ENCODE data around the gene STPG1. TPM values are rescaled to one million over a fixed set of nuclear protein-coding genes. Genes with fewer than 3 reads are reported as not detected.

The STPG1 gene
- total RNA-seq, 1 experiment from 2014 or later, result 8.3 TPM

DNA sequence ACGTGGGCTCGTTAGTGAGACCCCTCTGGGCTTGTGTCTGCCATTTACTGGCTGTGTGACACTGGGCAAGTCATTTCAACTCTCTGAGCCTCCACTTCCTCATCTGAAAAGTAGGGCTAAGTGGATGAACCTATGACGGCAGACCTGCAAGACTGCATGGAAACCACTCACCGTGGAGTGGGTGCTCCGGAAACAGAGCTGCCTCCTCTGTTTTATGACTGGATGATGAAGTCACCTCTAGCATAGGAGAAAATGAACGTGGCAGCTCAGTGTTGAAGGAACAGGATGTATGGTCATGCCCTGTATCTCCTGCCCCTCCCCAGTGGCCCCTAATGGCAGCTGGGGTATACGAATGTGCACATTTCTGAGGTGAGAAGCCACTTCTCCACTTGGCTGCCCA is 40.5 kb downstream of the STPG1 start:
- no peak for DNase-seq (ENCODE audit: low read depth)

DNA sequence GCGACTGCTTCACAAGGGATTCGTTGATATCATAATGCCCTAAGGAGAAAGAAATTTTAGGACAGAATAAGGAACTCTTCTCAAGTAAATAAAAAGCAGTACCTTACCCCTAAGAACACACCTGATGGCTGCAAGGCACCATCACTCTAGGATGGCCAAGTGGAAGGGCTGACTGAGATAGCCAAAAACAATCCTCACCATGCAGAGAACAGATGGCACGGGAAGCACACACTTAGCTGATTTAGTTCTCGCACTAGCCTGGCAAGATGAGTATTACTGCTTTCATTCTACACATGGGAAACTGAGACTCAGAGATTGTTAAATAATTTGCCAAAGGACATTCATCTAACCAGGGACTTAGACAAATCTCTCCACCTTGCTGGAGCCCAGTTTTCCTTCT is 43.8 kb downstream of the STPG1 start:
- no peak for DNase-seq (ENCODE audit: low read depth)

DNA sequence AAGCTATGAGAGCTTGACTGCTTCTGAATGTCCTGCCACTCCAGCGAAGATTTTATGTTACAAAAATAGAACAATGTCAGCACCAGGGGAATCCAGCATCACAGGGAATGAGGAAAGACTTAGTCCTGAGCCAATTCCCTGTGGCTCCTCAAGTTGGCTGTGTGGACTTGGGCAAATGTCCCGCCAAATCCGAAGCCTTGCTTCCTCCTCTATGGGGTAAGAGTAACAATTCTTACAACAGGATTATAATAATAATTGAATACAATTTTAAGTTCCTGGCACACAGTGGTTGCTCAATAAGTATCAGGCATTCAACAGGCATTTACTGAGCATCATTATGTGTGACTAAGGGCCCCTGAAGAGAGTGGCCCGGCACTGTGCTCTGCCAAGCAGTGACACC is 44.4 kb downstream of the STPG1 start:
- no peak for DNase-seq (ENCODE audit: low read depth)

DNA sequence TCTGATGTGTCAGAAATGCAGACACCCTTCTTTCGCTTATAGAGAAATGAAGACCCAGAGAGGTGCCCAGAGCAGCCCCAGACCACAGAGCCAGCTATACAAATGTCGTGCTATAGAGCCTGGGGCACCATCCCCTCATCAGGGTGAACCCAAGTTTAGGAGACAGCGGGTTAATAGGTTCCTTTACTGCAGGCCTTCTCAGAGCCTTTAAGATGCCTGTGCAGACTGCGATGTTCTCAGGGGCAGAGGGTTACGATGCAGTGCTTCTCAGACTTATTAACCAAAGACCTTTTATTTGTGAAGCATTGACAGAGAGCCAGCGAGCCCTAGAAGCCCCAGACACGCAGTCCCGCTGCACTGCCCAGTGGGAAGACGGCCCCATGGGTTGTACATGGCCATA is 46.9 kb downstream of the STPG1 start:
- DNase-seq (ENCODE audit: low read depth), result no peak

DNA sequence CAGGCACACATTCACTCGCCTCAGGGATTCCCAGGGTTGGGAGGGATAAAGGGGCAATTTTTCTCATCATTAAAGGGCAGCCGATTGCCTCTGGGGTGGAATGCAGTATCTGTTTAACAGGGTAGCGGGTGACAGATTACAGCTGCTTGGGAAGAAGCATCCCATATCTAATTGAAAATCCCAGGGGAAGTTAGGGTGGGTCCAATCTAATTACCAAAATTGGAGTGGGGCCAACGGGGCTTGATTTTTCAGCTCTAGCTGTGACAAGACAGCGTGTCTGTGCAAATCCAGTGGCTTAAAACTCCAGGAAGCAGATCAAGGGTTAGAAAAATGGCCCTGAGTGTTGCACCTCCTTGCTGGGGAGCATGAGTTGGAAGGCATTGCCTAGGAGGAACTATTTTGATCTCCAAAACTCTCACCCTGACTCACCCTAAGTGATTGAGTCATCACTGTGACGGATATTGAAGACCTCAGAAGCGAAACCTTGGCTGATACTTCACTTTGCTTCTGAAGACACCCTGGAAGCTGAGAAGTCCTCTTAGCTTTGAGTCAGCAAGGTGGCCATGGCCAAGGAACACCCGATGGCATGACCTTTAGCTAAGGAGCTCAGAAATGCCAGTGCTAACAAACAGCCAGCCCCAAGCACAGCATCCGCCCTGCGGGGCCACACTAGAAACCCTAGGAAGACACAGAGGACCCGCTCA is 48.5 kb downstream of the STPG1 start:
- peak; percentile 97 for DNase-seq (ENCODE audit: low read depth)

DNA sequence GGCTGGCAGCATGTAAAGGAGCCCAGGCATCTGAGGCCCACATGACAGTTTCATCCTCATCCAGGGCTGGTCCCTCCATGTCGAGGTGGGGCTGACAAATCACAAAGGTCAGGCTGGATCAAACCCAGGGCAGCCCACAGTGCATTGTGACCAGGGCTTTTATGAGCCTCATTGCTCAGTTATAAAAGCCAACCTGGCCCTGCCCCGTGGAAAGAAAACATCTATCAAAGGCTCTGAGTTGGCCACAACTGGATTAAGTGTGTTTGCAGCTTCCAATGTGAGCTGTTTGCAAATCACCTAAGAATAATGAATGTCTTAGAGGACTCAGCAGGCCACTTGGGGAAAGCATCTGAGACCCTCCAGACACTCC is 49.0 kb downstream of the STPG1 start:
- DNase-seq (ENCODE audit: low read depth), result peak; percentile 77

DNA sequence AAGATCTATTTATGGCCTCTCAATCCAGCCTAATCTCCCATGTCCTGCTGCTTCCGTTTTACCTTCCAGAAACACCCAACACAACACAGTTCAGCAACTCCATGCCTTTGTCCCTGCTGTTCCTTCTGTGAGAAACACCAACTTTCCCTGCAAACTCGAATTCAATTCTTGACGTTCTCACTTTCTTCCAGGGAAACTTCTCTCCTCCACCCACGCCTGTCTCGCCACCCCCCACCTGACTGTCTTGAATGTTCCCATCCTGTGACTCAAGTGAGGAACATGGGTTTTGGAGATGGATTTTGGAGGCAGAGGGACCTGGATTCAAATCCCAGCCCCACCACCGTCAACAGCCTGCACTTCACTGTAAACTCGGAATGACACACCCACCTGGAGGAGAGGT is 49.6 kb downstream of the STPG1 start:
- no peak for DNase-seq (ENCODE audit: low read depth)

DNA sequence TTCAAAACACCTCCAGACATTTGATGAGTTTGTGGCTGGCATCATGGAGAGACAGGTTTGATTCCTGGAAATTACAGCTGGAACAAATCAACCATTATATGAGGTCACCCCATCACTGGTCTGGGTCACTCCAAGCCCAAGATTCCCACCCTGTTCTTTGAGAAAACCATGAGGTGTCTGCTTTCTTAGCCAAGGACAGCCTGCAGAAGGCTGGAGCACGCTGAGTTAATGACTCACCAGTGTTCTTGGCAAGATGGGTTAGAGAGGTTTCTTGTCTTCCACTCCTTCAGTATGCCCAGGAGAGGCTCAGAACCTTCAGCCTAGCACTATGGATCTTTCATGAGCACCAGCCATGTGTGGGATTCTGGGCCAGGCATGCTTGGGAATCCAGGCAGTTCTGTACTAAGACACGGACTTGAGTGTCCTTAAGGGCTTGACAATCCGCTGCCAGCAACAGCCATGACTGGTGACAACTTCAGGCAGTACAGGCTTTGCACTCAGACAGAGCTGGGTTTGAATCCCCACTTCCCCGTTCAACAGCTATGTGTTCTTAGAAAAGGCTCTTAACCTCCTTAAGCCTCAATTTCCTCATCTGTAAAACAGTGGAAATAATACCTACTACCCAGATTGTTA is 50.5 kb downstream of the STPG1 start:
- peak; percentile 95 for DNase-seq (ENCODE audit: low read depth)

DNA sequence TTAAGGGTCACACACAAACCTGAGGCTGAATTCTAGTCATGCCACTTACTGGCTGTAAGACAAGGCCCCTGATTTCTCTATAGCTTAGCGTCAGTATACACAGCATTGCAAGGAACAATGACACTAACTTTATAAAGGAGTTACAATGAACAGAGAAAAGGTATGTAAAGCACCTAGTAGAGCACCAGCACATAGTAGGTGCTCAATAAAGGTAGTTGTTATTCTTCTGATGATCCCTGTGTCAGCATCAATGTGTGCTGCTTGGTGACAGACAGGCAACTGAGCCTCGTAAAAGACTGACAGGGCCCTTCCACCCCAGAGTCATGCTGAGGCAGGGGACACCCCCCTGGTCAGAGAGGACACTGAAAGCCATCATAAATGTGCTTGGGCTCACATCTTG is 51.2 kb downstream of the STPG1 start:
- no peak for DNase-seq (ENCODE audit: low read depth)

DNA sequence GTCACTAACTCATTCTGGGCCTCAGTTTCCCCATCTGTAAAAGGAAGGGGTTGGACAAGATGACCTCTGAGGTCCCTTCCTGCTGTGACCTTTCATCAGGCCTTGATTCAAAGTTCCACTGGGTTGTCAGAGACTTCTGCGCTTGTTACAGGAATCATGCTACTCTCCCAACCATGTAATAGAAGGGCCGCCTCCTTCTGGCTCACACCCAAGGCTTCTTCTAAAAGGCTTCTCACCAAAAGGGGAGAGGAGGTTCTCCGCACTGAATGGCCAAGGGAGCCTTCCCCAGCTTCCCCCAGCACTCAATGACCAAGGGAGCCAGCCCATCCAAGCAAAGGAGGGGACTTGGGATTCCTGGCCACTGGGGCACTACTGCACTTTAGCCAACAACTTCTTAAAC is 51.8 kb downstream of the STPG1 start:
- DNase-seq (ENCODE audit: low read depth), result no peak

DNA sequence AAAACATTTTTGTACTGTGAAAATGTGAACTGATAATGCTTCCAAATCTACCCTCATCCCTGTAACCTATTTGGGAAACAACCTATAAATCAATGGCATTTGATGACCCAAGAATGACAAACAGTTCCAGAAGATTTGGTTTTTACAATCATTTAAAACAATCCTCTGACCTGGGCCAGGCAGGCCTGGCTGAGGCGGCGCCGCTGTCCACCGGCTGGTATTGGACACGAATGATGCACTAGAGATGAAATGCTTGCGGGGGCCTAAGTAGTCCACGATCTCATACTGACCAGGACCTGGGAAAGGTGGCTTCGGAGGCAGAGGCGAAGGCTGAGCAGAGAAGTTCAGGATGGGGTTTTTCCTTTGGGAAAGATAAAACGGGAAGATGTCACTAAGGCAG is 52.9 kb downstream of the STPG1 start:
- DNase-seq (ENCODE audit: low read depth), result no peak

DNA sequence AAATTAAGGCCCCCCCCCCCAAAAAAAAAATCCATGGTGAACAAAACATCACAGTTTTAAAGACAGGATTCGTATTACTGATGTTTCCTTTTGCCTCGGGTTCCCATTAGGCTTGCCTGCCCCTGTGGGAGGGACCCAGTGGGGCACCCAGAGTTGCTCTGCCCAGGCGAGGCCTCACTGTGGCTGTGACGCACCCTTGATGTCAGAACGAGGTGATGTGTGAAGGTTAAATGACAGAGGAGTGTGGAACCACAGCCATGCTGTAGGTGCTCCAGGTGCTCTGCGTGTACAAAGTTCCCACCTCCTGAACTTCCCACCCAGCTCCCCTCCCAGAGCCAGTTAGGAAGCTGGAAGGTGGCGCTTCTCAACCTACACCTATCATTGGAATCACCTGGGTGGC is 56.5 kb downstream of the STPG1 start:
- no peak for DNase-seq (ENCODE audit: low read depth)

DNA sequence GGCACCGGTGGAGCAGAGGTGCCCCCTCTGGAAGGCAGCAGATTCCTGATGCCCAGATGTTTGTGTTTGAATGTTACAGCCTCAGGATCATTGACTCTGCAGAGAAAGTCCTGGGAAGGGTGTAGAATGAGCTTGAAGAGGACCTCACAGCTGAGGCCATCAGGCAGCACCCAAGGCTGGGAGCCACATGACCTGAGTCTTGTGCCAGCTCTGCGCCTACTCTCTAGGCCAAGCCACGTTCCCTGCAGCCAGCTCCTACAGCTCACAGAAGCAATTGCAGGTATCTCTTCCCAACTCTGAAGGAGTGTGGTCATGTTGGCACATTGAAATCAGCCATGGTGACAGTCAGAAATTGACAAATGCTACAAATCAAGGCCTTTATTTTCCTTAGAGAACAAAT is 58.1 kb downstream of the STPG1 start:
- DNase-seq (ENCODE audit: low read depth), result no peak

DNA sequence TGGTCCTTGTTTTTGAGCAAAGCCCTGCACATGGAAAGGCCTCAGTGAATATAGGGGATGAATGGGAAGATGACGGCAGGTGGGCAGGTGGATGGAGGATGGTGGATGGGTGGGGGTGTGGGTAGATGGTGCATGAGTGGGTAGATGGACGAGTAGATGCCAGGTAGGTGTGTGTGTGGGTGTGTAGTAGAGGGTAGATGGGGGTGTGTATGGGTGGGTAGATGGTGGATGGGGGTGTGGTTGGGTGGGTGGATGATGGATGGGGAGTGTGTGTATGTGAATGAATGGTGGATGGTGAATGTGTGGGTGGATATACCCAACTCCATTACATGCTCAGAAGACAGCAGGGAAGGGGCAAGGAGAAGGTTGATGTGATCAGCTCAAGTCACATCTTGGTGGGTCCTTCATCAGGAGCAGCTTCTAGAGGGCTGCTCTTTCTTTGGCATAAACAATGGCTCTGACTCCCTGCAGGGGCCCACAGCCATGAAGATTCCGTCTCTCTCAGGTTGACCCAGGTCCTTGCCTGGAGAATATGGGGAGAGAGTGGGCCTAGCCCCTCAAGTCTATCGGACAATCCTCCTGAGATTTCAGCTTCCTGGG is 60.2 kb downstream of the STPG1 start:
- DNase-seq (ENCODE audit: low read depth), result no peak

DNA sequence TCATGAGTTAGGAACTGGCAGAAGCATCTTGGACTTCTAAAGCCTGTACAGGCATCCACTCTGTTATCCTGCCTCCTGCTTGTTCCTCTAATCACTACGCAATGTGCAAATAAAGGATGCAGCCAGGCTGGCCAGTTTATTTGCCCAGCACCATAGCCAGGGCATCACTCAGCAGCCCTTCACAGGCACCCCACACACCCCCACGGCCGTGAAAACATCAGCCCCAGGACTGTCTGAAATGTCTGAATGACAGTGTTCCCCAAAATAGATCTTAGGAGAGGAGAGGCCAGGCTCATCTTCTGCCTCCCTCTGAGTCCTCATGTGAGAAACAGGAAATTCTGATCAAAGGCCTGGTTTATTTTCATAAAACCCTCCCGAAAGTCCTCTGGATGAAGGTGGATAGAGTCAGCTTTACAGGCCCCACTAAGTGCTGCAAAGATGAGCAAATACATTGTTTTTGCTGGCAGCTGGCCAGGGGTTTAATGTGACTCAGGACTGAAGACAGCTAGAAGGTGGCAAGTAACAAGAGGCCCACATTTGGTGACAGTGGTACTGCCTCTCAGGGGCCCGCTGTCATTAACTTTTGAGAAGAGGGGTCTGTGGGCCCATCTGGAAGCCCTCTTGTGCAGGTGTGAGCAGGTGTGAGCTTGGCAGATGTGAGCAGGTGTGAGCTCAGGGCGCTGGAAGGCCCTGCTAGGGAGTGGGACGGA is 61.5 kb downstream of the STPG1 start:
- peak; percentile 76 for DNase-seq (ENCODE audit: low read depth)

DNA sequence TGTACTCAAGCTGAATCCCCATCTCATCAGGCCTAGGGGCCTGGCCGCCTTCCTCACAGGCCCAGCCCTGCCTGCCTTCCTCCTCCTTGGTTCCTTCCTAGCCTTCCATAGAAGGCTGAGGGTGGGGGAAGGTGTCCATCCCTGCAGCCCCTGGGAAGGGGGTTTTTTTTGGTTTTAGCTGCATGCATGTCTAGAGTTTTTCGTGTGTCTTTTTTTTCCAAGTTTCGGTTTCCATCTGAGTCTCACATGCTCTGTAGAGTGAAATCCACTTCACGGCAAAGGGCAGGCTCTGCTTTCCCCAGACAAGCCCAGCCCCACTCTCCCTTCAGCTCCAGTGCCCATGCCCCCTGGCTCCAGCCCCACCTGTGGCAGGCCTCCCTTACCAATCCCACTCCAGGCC is 62.3 kb downstream of the STPG1 start:
- DNase-seq (ENCODE audit: low read depth), result no peak

DNA sequence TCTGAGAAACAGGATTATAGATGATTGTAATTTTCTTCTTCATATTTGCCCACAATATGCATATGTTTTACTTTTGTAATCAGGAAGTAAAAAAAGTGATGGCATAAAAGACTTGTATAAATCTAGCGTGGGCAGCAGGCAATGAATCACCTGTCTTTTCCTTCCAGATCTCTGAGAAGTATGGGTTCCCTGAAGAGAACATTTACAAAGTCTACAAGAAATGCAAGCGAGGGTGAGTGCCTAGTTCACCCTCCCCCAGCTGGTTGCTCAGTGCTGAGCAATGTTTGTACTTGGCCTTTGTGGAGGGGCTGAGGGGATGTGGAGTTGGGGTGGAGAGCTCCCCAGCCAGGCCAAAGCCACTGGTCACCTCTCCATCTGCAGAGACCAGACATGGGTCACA is 63.7 kb downstream of the STPG1 start:
- no peak for DNase-seq (ENCODE audit: low read depth)

DNA sequence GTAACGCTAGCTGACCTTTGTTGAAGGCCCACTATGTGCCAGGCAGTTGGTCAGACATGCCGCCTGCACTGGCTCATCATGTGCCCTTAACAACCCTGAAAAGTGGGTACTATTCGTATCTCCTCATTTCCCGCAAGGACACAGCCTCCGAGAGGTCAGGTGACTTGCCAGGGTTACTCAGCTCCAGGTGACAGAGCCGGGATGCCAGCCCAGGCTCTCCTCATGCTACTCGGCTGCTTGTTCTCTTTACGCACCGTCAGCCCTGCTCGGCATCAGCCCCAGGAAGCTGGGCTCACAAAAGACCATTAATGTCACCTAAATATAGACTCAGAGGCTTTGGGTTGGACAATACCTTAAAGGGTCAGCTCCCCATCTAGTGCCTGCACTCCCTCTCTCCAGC is 65.4 kb downstream of the STPG1 start:
- no peak for DNase-seq (ENCODE audit: low read depth)

DNA sequence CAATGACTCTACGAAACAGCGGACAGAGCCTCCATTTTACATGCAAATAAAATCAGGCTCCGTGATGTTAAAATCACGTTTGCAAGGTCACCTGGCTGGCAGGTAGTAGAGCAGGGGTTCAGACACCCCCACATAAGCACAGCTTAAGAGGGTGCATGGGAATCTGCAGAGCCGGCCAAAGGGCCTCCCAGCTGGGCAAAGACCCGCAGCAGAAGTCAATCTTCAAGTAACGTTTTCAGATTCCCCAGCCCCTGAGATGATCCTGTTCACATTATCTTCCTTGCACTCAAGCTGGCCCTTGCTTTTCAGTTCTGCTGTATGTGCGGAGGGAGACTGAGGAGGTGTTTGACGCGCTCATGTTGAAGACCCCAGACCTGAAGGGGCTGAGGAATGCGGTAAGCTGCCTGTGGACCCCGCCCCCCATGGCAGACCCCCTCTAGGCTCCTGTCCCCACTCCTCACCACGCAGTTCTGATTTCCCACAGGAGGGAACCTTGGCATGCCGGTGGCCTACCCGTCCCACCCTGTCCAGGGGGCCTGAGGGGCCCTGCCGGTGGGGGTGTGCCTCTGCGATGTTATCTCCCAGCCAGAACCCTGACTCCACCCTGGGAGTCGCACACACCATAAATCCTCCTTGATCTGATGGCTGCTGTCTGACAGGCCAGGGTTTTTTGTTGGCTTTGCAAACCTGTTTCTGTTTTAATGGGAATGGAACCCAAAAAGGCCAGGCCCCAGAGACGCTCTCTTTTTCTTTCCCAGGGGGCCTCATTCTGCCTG is 66.2 kb downstream of the STPG1 start:
- DNase-seq (ENCODE audit: low read depth), result no peak

DNA sequence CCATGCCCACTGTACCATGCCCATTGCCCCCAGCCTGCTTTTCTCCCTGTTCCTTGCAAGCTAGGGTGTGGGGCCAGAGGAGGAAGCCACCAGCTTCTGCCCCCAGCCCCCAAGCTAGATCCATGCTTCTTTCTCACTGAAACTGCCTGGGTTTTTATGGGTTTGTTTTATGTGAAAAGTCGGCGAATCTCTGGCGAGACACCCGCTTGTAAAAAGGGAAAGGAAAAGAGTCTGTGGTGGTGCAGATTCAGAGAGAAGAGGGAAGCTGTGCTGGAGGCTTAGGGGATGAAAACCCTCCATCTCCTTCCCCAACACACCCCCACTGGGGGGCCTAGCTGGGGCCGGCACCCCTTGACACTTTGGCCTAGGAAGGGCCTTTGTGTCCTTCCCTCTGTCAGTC is 68.2 kb downstream of the STPG1 start:
- peak; percentile 19 for DNase-seq (ENCODE audit: low read depth)

DNA sequence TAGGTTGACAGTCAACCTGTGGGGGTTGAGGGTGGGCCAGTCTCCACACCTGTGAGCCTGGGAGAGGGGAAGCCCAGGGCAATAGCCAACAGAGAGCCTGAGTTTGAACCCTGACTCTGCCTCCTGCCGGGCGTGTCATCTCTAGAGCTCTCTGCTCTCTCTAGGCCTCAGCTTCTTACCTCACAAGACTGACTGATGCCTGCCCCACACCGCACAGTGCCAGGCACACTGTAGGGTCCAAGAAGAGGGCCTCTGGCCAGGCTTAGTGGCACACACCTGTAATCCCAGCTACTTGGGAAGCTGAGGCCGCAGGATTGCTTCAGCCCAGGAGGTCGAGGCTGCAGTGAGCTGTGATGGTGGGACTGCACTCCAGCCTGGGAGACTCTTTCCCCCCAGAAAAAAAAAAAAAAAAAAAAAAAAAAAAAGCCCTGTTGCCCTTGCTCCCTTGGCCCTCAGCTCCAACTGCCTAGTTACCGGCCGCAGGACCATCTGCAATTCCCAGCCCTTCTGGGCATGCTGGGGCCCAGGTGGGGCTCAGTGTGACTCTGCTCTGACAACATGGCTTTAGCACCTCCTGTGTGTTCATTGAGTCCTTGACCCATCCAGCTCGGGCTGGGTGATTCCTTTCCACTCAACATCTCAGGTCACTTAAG is 69.4 kb downstream of the STPG1 start:
- DNase-seq (ENCODE audit: low read depth), result no peak
